ENCODE data around the gene LAPTM4A. TPM values are rescaled to one million over a fixed set of nuclear protein-coding genes. Genes with fewer than 3 reads are reported as not detected.
A peak's percentile ranks its signal among the peaks of the same experiment; 100 is the strongest.

LAPTM4A gene
- polyA plus RNA-seq, 4 donors = 47.6 to 269 (median 157) TPM

DNA sequence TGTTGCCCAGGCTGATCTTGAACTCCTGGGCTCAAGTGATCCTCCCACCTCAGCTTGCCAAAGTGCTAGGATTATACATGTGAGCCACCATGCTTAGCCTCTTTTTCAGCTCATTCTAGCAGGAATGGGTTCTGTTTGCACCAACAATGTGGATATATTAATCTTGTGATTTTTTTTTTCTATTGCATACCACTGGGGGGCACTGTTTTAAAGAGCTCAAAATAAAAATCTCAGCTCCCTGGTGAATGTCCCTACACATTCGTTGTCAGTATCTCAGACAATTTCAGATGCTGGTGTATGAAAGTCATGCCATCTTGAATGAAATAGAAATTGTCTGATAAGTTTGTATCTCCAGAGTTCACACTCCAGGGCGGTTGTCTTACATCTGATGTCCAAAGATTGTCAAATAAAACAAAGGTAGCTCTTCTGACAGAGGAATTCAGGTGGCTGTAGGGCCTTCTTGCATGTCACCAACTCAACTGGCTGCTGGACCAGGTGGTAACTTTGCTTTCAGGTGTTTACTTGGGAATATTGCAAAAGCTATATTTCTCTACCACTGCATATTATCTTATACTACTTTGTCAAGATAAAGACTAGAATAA lies 35.8 kb downstream of the LAPTM4A start:
- FAIRE-seq (no peak), DNase-seq (peak; percentile 65 to 66)
- peaks cover 0 to 9% of the 10 kb centered on the region in 2 donors for H3K9me3 ChIP-seq (ENCODE audit: control insufficient read depth in 2 of 2, insufficient read depth in 1 of 2, low read depth in 1 of 2, low read length in 1 of 2)
- H3K27ac ChIP-seq (ENCODE audit: low read depth in 1 of 3, low read length in 2 of 3) = no peak overlapping the region
- peaks cover 0 to 8% (median 0%) of the 10 kb centered on the region in 3 donors for H3K4me1 ChIP-seq (ENCODE audit: control insufficient read depth in 3 of 3, insufficient read depth in 2 of 3, low read depth in 1 of 3, low read length in 2 of 3)
- peaks cover 0 to 24% (median 7%) of the 10 kb centered on the region in 3 donors for H3K27me3 ChIP-seq (ENCODE audit: control insufficient read depth in 3 of 3, insufficient read depth in 3 of 3, low read length in 3 of 3)
- WGBS, 3 donors = 8 to 13% (median 9%) methylated on average over 2 of the region's 2 CpGs
- no peak overlapping the region for H3K4me3 ChIP-seq (ENCODE audit: low read depth in 1 of 3, low read length in 3 of 3)
- no peaks in the 10 kb centered on the region for H3K36me3 ChIP-seq (ENCODE audit: control insufficient read depth in 3 of 3, insufficient read depth in 2 of 3, low read depth in 1 of 3, low read length in 3 of 3)

GRCh38 chr2:20013126-20013849 lies 38.1 kb downstream of the LAPTM4A start:
- 56 to 68% (median 56%) methylated on average over 15 of the region's 15 CpGs for WGBS, 3 donors
- no peak overlapping the region for H3K27ac ChIP-seq (ENCODE audit: low read depth in 1 of 3, low read length in 2 of 3)

DNA sequence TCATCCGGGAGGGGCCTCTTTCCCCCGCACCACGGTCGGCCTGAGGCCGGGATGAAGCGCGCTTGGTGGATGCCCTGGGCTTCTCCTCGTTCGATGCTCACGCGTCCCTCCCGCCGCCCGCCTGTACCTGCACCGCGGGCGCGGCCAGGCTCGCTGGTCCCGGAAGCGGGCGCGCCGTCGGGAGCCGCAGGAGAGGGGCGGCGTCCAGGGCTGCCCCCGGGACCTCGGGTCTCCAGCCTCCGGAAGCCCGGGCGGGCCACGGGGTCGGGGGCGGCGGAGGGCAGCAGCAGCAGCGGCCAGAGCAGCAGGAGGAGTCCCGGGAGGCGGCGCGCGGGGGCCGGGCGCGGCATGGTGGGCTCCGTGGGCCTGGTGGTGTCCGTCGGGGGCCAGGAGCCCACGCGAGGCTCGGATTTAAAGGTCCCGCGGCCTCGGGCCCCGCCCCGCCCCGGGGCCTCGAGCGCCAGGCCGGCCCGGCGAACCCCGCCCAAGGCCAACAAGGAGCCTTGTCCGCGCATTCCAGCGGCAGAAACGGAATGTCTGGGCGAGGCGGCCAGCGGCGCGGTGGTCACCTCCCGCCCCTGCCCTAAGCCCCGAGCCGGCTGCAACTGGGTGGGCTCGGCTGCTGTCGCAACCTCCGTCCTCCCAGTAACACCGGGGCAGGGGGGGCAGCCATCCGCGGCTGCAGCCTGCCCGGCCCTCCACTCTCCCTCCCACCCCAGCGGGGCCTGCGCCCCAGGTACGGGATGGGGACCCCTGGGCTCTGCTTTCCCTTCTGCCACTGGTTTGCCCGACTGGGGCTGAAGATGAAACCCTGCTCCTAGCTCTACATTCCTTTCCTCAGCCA lies 38.9 kb downstream of the LAPTM4A start, which contains the start of gene MATN3:
MATN3 (minus strand) TSS at position 387 of the 844 bp plus-strand sequence; CDS start at position 350, 37 bp downstream.
- no peak for FAIRE-seq
- H3K4me3 ChIP-seq (ENCODE audit: low read depth in 1 of 3, low read length in 3 of 3) = peak within 1 kb of the TSS; percentile 19 to 48 (median 38)
- WGBS, 3 donors = 0 to 3% (median 1%) methylated on average over 55 to 87 of the region's 87 CpGs

More at GRCh38 chr2:20013126-20013849, 38.1 kb downstream of the LAPTM4A start:
- no peak for FAIRE-seq
- no peaks in the 10 kb centered on the region for H3K36me3 ChIP-seq (ENCODE audit: control insufficient read depth in 3 of 3, insufficient read depth in 2 of 3, low read depth in 1 of 3, low read length in 3 of 3)
- H3K9me3 ChIP-seq (ENCODE audit: control insufficient read depth in 2 of 2, insufficient read depth in 1 of 2, low read depth in 1 of 2, low read length in 1 of 2) = no peaks in the 10 kb centered on the region
- H3K27me3 ChIP-seq (ENCODE audit: control insufficient read depth in 3 of 3, insufficient read depth in 3 of 3, low read length in 3 of 3) = peaks cover 0 to 26% (median 9%) of the 10 kb centered on the region in 3 donors
- H3K4me1 ChIP-seq (ENCODE audit: control insufficient read depth in 3 of 3, insufficient read depth in 2 of 3, low read depth in 1 of 3, low read length in 2 of 3) = peaks cover 0 to 8% (median 0%) of the 10 kb centered on the region in 3 donors
- peak overlapping the region in 1 of 3 donors; percentile 38 for H3K4me3 ChIP-seq (ENCODE audit: low read depth in 1 of 3, low read length in 3 of 3)
- no peak for DNase-seq

DNA sequence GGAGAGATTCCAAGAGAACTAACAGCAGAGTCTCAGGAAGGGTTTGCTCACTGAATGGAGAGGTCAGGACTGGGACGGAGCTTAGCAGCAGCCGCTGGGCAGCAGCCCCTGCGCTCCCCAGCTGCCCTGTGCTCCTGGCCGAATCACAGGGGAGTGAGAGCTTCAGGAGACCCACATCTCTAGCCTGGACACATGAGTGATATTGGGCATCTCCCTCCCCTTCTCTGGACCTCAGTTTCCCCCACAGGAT lies 39.5 kb downstream of the LAPTM4A start:
- Histone ChIP-seq H3K27me3 (ENCODE audit: control insufficient read depth in 3 of 3, insufficient read depth in 3 of 3, low read length in 3 of 3) (peaks cover 0 to 26% (median 9%) of the 10 kb centered on the region in 3 donors), H3K4me1 (ENCODE audit: control insufficient read depth in 3 of 3, insufficient read depth in 2 of 3, low read depth in 1 of 3, low read length in 2 of 3) (peaks cover 0 to 8% (median 0%) of the 10 kb centered on the region in 3 donors), H3K27ac (ENCODE audit: low read depth in 1 of 3, low read length in 2 of 3) (no peak overlapping the region), H3K4me3 (ENCODE audit: low read depth in 1 of 3, low read length in 3 of 3) (no peak overlapping the region), H3K36me3 (ENCODE audit: control insufficient read depth in 3 of 3, insufficient read depth in 2 of 3, low read depth in 1 of 3, low read length in 3 of 3) (no peaks in the 10 kb centered on the region), H3K9me3 (ENCODE audit: control insufficient read depth in 2 of 2, insufficient read depth in 1 of 2, low read depth in 1 of 2, low read length in 1 of 2) (no peaks in the 10 kb centered on the region)
- 21 to 38% (median 21%) methylated on average over 4 of the region's 4 CpGs for WGBS, 3 donors
- no peak for DNase-seq
- no peak for FAIRE-seq

More for the DNA sequence above, 38.9 kb downstream of the LAPTM4A start, which contains the start of gene MATN3:
- peak; percentile 52 for DNase-seq
- peaks cover 0 to 8% (median 0%) of the 10 kb centered on the region in 3 donors for H3K4me1 ChIP-seq (ENCODE audit: control insufficient read depth in 3 of 3, insufficient read depth in 2 of 3, low read depth in 1 of 3, low read length in 2 of 3)
- H3K27me3 ChIP-seq (ENCODE audit: control insufficient read depth in 3 of 3, insufficient read depth in 3 of 3, low read length in 3 of 3) = peaks cover 0 to 26% (median 9%) of the 10 kb centered on the region in 3 donors
- H3K27ac ChIP-seq (ENCODE audit: low read depth in 1 of 3, low read length in 2 of 3) = no peak within 1 kb of the TSS
- no peaks in the 10 kb centered on the region for H3K9me3 ChIP-seq (ENCODE audit: control insufficient read depth in 2 of 2, insufficient read depth in 1 of 2, low read depth in 1 of 2, low read length in 1 of 2)
- no peaks in the 10 kb centered on the region for H3K36me3 ChIP-seq (ENCODE audit: control insufficient read depth in 3 of 3, insufficient read depth in 2 of 3, low read depth in 1 of 3, low read length in 3 of 3)

GRCh38 chr2:20011276-20012031 lies 40.0 kb downstream of the LAPTM4A start:
- H3K27me3 ChIP-seq (ENCODE audit: control insufficient read depth in 3 of 3, insufficient read depth in 3 of 3, low read length in 3 of 3) = peaks cover 0 to 26% (median 9%) of the 10 kb centered on the region in 3 donors
- DNase-seq = no peak
- no peak overlapping the region for H3K4me3 ChIP-seq (ENCODE audit: low read depth in 1 of 3, low read length in 3 of 3)
- no peak for FAIRE-seq
- no peak overlapping the region for H3K27ac ChIP-seq (ENCODE audit: low read depth in 1 of 3, low read length in 2 of 3)
- WGBS, 3 donors = 72 to 83% (median 81%) methylated on average over 14 of the region's 14 CpGs
- peaks cover 0 to 8% (median 0%) of the 10 kb centered on the region in 3 donors for H3K4me1 ChIP-seq (ENCODE audit: control insufficient read depth in 3 of 3, insufficient read depth in 2 of 3, low read depth in 1 of 3, low read length in 2 of 3)
- H3K36me3 ChIP-seq (ENCODE audit: control insufficient read depth in 3 of 3, insufficient read depth in 2 of 3, low read depth in 1 of 3, low read length in 3 of 3) = no peaks in the 10 kb centered on the region
- H3K9me3 ChIP-seq (ENCODE audit: control insufficient read depth in 2 of 2, insufficient read depth in 1 of 2, low read depth in 1 of 2, low read length in 1 of 2) = no peaks in the 10 kb centered on the region

GRCh38 chr2:20008703-20009102 lies 42.7 kb downstream of the LAPTM4A start:
- Histone ChIP-seq H3K27ac (ENCODE audit: low read depth in 1 of 3, low read length in 2 of 3) (no peak overlapping the region), H3K9me3 (ENCODE audit: control insufficient read depth in 2 of 2, insufficient read depth in 1 of 2, low read depth in 1 of 2, low read length in 1 of 2) (no peaks in the 10 kb centered on the region), H3K4me3 (ENCODE audit: low read depth in 1 of 3, low read length in 3 of 3) (no peak overlapping the region), H3K27me3 (ENCODE audit: control insufficient read depth in 3 of 3, insufficient read depth in 3 of 3, low read length in 3 of 3) (peaks cover 0 to 26% (median 9%) of the 10 kb centered on the region in 3 donors), H3K4me1 (ENCODE audit: control insufficient read depth in 3 of 3, insufficient read depth in 2 of 3, low read depth in 1 of 3, low read length in 2 of 3) (peaks cover 0 to 6% (median 0%) of the 10 kb centered on the region in 3 donors), H3K36me3 (ENCODE audit: control insufficient read depth in 3 of 3, insufficient read depth in 2 of 3, low read depth in 1 of 3, low read length in 3 of 3) (no peaks in the 10 kb centered on the region)
- no peak for FAIRE-seq
- 56 to 73% (median 66%) methylated on average over 5 of the region's 5 CpGs for WGBS, 3 donors
- no peak for DNase-seq

- Histone ChIP-seq H3K27me3 (ENCODE audit: control insufficient read depth in 3 of 3, insufficient read depth in 3 of 3, low read length in 3 of 3) (peaks cover 0 to 4% (median 2%) of the 10 kb centered on the region in 3 donors), H3K4me1 (ENCODE audit: control insufficient read depth in 3 of 3, insufficient read depth in 2 of 3, low read depth in 1 of 3, low read length in 2 of 3) (no peaks in the 10 kb centered on the region), H3K4me3 (ENCODE audit: low read depth in 1 of 3, low read length in 3 of 3) (no peak overlapping the region), H3K27ac (ENCODE audit: low read depth in 1 of 3, low read length in 2 of 3) (no peak overlapping the region), H3K9me3 (ENCODE audit: control insufficient read depth in 2 of 2, insufficient read depth in 1 of 2, low read depth in 1 of 2, low read length in 1 of 2) (no peaks in the 10 kb centered on the region), H3K36me3 (ENCODE audit: control insufficient read depth in 3 of 3, insufficient read depth in 2 of 3, low read depth in 1 of 3, low read length in 3 of 3) (no peaks in the 10 kb centered on the region)
- DNase-seq (no peak), FAIRE-seq (no peak)
- 86 to 93% (median 91%) methylated on average over 17 of the region's 17 CpGs for WGBS, 3 donors
Measured at GRCh38 chr2:20005891-20006470, 45.4 kb downstream of the LAPTM4A start.

Data from small intestine (tissue), 7 donors.